ENCODE data around the gene SULF2. TPM values are rescaled to one million over a fixed set of nuclear protein-coding genes. Genes with fewer than 3 reads are reported as not detected.

The SULF2 gene
- total and polyA plus RNA-seq, 4 donors = 8.1 to 25.4 (median 12.0) TPM

GRCh38 chr20:47699818-47700217 is 85.5 kb downstream of the SULF2 start:
- TF ChIP-seq GABPA (IDR thresholded peaks at IDR 0.05 in 1 of 2, conservative IDR thresholded peaks at IDR 0.05 in 1 of 2) (no peak), FOXA1 (IDR thresholded peaks at IDR 0.05) (no peak)
- Histone ChIP-seq H3K4me3 (ENCODE audit: low read depth in 1 of 3, low read length in 3 of 3) (no peak overlapping the region), H3K27me3 (ENCODE audit: control insufficient read depth in 4 of 4, insufficient read depth in 4 of 4, low read length in 3 of 4) (no peaks in the 10 kb centered on the region), H3K27ac (ENCODE audit: low read depth in 1 of 2, low read length in 2 of 2) (no peak overlapping the region), H3K9me3 (ENCODE audit: control insufficient read depth in 4 of 4, low read length in 3 of 4) (no peaks in the 10 kb centered on the region), H3K36me3 (ENCODE audit: control insufficient read depth in 4 of 4, insufficient read depth in 3 of 4, low read depth in 1 of 4, low read length in 3 of 4) (peaks cover 0 to 2% (median 0%) of the 10 kb centered on the region in 4 donors), H3K4me1 (ENCODE audit: control insufficient read depth in 4 of 4, insufficient read depth in 4 of 4, low read length in 3 of 4) (no peaks in the 10 kb centered on the region), H3K9ac (ENCODE audit: low read depth in 1 of 2, low read length in 2 of 2) (no peak overlapping the region)
- 93% methylated on average over 1 of the region's 1 CpG for WGBS
- DNase-seq (ENCODE audit: low spot score) = no peak

GRCh38 chr20:47698142-47698541 is 87.1 kb downstream of the SULF2 start:
- TF ChIP-seq EGR1 (IDR thresholded peaks at IDR 0.05; ENCODE audit: low read depth in 2 of 2) (no peak), HNF4G (IDR thresholded peaks at IDR 0.05) (no peak), TAF1 (conservative IDR thresholded peaks at IDR 0.05) (no peak), ZBTB33 (IDR thresholded peaks at IDR 0.05) (no peak), NR2F2 (IDR thresholded peaks at IDR 0.05) (no peak)

GRCh38 chr20:47696856-47697255 is 88.4 kb downstream of the SULF2 start:
- 98% methylated on average over 11 of the region's 11 CpGs for WGBS
- no peak for DNase-seq (ENCODE audit: low spot score)

More at GRCh38 chr20:47698142-47698541, 87.1 kb downstream of the SULF2 start:
- WGBS = 94% methylated on average over 6 of the region's 6 CpGs
- H3K4me1 ChIP-seq (ENCODE audit: control insufficient read depth in 4 of 4, insufficient read depth in 4 of 4, low read length in 3 of 4) = no peaks in the 10 kb centered on the region
- H3K36me3 ChIP-seq (ENCODE audit: control insufficient read depth in 4 of 4, insufficient read depth in 3 of 4, low read depth in 1 of 4, low read length in 3 of 4) = peaks cover 0 to 2% (median 0%) of the 10 kb centered on the region in 4 donors
- H3K9me3 ChIP-seq (ENCODE audit: control insufficient read depth in 4 of 4, low read length in 3 of 4) = peaks cover 0 to under 1% (median 0%) of the 10 kb centered on the region in 4 donors
- DNase-seq (ENCODE audit: low spot score) = no peak
- H3K4me3 ChIP-seq (ENCODE audit: low read depth in 1 of 3, low read length in 3 of 3) = no peak overlapping the region
- H3K27ac ChIP-seq (ENCODE audit: low read depth in 1 of 2, low read length in 2 of 2) = no peak overlapping the region
- H3K9ac ChIP-seq (ENCODE audit: low read depth in 1 of 2, low read length in 2 of 2) = no peak overlapping the region
- H3K27me3 ChIP-seq (ENCODE audit: control insufficient read depth in 4 of 4, insufficient read depth in 4 of 4, low read length in 3 of 4) = no peaks in the 10 kb centered on the region

More at GRCh38 chr20:47696856-47697255, 88.4 kb downstream of the SULF2 start:
- H3K4me1 ChIP-seq (ENCODE audit: control insufficient read depth in 4 of 4, insufficient read depth in 4 of 4, low read length in 3 of 4) = no peaks in the 10 kb centered on the region
- peaks cover 0 to 4% (median 0%) of the 10 kb centered on the region in 4 donors for H3K9me3 ChIP-seq (ENCODE audit: control insufficient read depth in 4 of 4, low read length in 3 of 4)
- TF ChIP-seq RAD21 (IDR thresholded peaks at IDR 0.05) (no peak), MAX (IDR thresholded peaks at IDR 0.05) (no peak), REST (IDR thresholded peaks at IDR 0.05) (no peak), CTCF (IDR thresholded peaks at IDR 0.05; ENCODE audit: low read depth, low read length, missing input control) (no peak), JUND (IDR thresholded peaks at IDR 0.05) (no peak), ZBTB33 (IDR thresholded peaks at IDR 0.05) (no peak)
- H3K36me3 ChIP-seq (ENCODE audit: control insufficient read depth in 4 of 4, insufficient read depth in 3 of 4, low read depth in 1 of 4, low read length in 3 of 4) = peaks cover 0 to 2% (median 0%) of the 10 kb centered on the region in 4 donors
- H3K27ac ChIP-seq (ENCODE audit: low read depth in 1 of 2, low read length in 2 of 2) = no peak overlapping the region
- no peak overlapping the region for H3K4me3 ChIP-seq (ENCODE audit: low read depth in 1 of 3, low read length in 3 of 3)
- H3K27me3 ChIP-seq (ENCODE audit: control insufficient read depth in 4 of 4, insufficient read depth in 4 of 4, low read length in 3 of 4) = no peaks in the 10 kb centered on the region
- H3K9ac ChIP-seq (ENCODE audit: low read depth in 1 of 2, low read length in 2 of 2) = no peak overlapping the region
